Gastrocnemius medialis (tissue), 4 donors: ENCODE measurements around the gene B9D2. TPM values are rescaled to one million over a fixed set of nuclear protein-coding genes. Genes with fewer than 3 reads are reported as not detected.
A peak's percentile ranks its signal among the peaks of the same experiment; 100 is the strongest.
"Not testable (repeated sequence)": the region's sequence is repeated elsewhere in the genome, so short reads cannot be mapped to it uniquely, and the experiment has no call there.

Experiments
- ATAC-seq, 2 donors: fragments of 150-250 bp; one replicate each; pipeline ENCODE4 v1.9.1; 2016
- DNase-seq, 2 donors: peaks; one replicate each; pipeline ENCODE4 v3.0.0-alpha.2; 2019
- H3K27ac ChIP-seq, 4 donors: fragments of 200-600 bp; sonication (generic); 1 replicate in 1 of 4; 2 replicates in 3 of 4; pipeline ENCODE4 v1.5.1; 2016 to 2018; ENCODE audit warnings: mild to moderate bottlenecking in 2 of 4, moderate library complexity in 1 of 4
- H3K27me3 ChIP-seq, 3 donors: fragments of 200-600 bp; sonication (generic) in 2 of 3; 1 replicate in 1 of 3; 2 replicates in 2 of 3; pipeline versions ENCODE4 v1.5.1 to v1.6.0; 2016 to 2019; ENCODE audit warnings: mild to moderate bottlenecking in 1 of 3, moderate library complexity in 1 of 3
- H3K36me3 ChIP-seq, 2 donors: fragments of 200-600 bp; sonication (generic) in 1 of 2; one replicate each; pipeline ENCODE4 v1.5.1; 2017 to 2018
- H3K4me1 ChIP-seq, 2 donors: fragments of 200-600 bp; sonication (generic) in 1 of 2; one replicate each; pipeline ENCODE4 v1.5.1; 2016 to 2017; ENCODE audit warnings: mild to moderate bottlenecking in 2 of 2
- H3K4me3 ChIP-seq, 4 donors: fragments of 200-600 bp; sonication (generic) in 3 of 4; 1 replicate in 1 of 4; 2 replicates in 3 of 4; pipeline ENCODE4 v1.5.1; 2016 to 2019; ENCODE audit warnings: mild to moderate bottlenecking in 2 of 4
- H3K9me3 ChIP-seq, 3 donors: fragments of 200-600 bp; sonication (generic) in 2 of 3; 1 replicate in 1 of 3; 2 replicates in 2 of 3; pipeline ENCODE4 v1.5.1; 2016 to 2019
- CTCF ChIP-seq, 5 experiments: fragments of 450-650 bp in 3 of 5; fragments of 200-600 bp in 2 of 5; sonication (generic) in 2 of 5; IDR thresholded peaks in 4 of 5; conservative IDR thresholded peaks in 1 of 5; 1 replicate in 4 of 5; 2 replicates in 1 of 5; pipeline ENCODE4 v1.5.1; 2016 to 2019; ENCODE audit warnings: antibody characterized with exemption in 5 of 5, mild to moderate bottlenecking in 3 of 5, moderate library complexity in 3 of 5
- POLR2A ChIP-seq, 2 donors: fragments of 450-650 bp; IDR thresholded peaks; one replicate each; pipeline ENCODE4 v1.6.1; 2017; ENCODE audit warnings: antibody characterized with exemption in 2 of 2, mild to moderate bottlenecking in 2 of 2, moderate library complexity in 2 of 2
- in situ Hi-C, 4 donors: fragments of 200-750 bp; cut with MboI; loops; one replicate each; pipeline versions ENCODE4 v1.15.0 to v1.8.0; 2017; ENCODE audit warnings: low sequenced_read_pairs in 4 of 4
- intact Hi-C: fragments of 100-400 bp; cut with DNase I; formaldehyde crosslinking; loops from one replicate; pipeline ENCODE4 v1.15.1; 2023; ENCODE audit warnings: low total_unique reads
- total RNA-seq, 4 donors: library from RNA; depleted of rRNA; stranded (reverse); fragments of >200 nt; gene quantifications; one replicate each; pipeline versions ENCODE4 v1.1.0 to v1.2.3, GENCODE V29; 2016

The B9D2 gene
- total RNA-seq, 4 donors from 2014 or later = 2.6 to 6.9 (median 4.5) TPM

- Histone ChIP-seq H3K36me3 (no peaks in the 10 kb centered on the region), H3K27me3 (peaks cover 0 to 15% (median 5%) of the 10 kb centered on the region in 3 donors), H3K27ac (no peak overlapping the region), H3K4me3 (no peak overlapping the region), H3K9me3 (no peaks in the 10 kb centered on the region), H3K4me1 (peaks cover 6 to 18% of the 10 kb centered on the region in 2 donors)
- in situ Hi-C loops = no loop called here
- intact Hi-C loops = no loop called here
- ATAC-seq = peak in 1 of 2 donors; percentile 49
- TF ChIP-seq POLR2A (IDR thresholded peaks at IDR 0.05) (no peak), CTCF (IDR thresholded peaks at IDR 0.05 in 4 of 5, conservative IDR thresholded peaks at IDR 0.05 in 1 of 5) (no peak)
- DNase-seq = peak in 1 of 2 donors; percentile 60
These were observed 10.0 kb upstream of the B9D2 start for GRCh38 chr19:41373993-41374392.

GRCh38 chr19:41372501-41372900 is 8.6 kb upstream of the B9D2 start:
- intact Hi-C loops = no loop called here
- Histone ChIP-seq H3K9me3 (no peaks in the 10 kb centered on the region), H3K4me3 (no peak overlapping the region), H3K36me3 (no peaks in the 10 kb centered on the region), H3K4me1 (peaks cover 6 to 18% of the 10 kb centered on the region in 2 donors), H3K27ac (no peak overlapping the region), H3K27me3 (peaks cover 0 to 15% (median 5%) of the 10 kb centered on the region in 3 donors)
- no peak for DNase-seq
- in situ Hi-C loops = no loop called here
- ATAC-seq = no peak
- TF ChIP-seq CTCF (IDR thresholded peaks at IDR 0.05 in 4 of 5, conservative IDR thresholded peaks at IDR 0.05 in 1 of 5) (no peak), POLR2A (IDR thresholded peaks at IDR 0.05) (no peak)

GRCh38 chr19:41371541-41371940 is 7.6 kb upstream of the B9D2 start:
- ATAC-seq = no peak
- no peak for TF ChIP-seq CTCF (IDR thresholded peaks at IDR 0.05 in 4 of 5, conservative IDR thresholded peaks at IDR 0.05 in 1 of 5)
- no peak for TF ChIP-seq POLR2A (IDR thresholded peaks at IDR 0.05)
- in situ Hi-C loops = no loop called here

GRCh38 chr19:41371119-41371518 is 7.2 kb upstream of the B9D2 start:
- peaks cover 6 to 15% of the 10 kb centered on the region in 2 donors for H3K4me1 ChIP-seq
- H3K4me3 ChIP-seq, H3K27ac ChIP-seq, H3K27me3 ChIP-seq, H3K36me3 ChIP-seq, DNase-seq, in situ Hi-C loops, intact Hi-C loops, ATAC-seq, H3K9me3 ChIP-seq: not testable (repeated sequence)

More at GRCh38 chr19:41371541-41371940, 7.6 kb upstream of the B9D2 start:
- intact Hi-C loops = no loop called here
- H3K27ac ChIP-seq = no peak overlapping the region
- DNase-seq = no peak
- H3K4me1 ChIP-seq = peaks cover 6 to 18% of the 10 kb centered on the region in 2 donors
- H3K4me3 ChIP-seq = no peak overlapping the region
- no peaks in the 10 kb centered on the region for H3K9me3 ChIP-seq
- H3K36me3 ChIP-seq = no peaks in the 10 kb centered on the region
- peaks cover 0 to 10% (median 5%) of the 10 kb centered on the region in 3 donors for H3K27me3 ChIP-seq

- ATAC-seq (no peak), DNase-seq (no peak)
- no peaks in the 10 kb centered on the region for H3K36me3 ChIP-seq
- no peak for TF ChIP-seq CTCF (IDR thresholded peaks at IDR 0.05 in 4 of 5, conservative IDR thresholded peaks at IDR 0.05 in 1 of 5)
- TF ChIP-seq POLR2A (IDR thresholded peaks at IDR 0.05) = no peak
- no peaks in the 10 kb centered on the region for H3K27me3 ChIP-seq
- in situ Hi-C loops = no loop called here
- no peaks in the 10 kb centered on the region for H3K9me3 ChIP-seq
- H3K4me1 ChIP-seq = peaks cover 8 to 11% of the 10 kb centered on the region in 2 donors
- intact Hi-C loops = no loop called here
- H3K27ac ChIP-seq = no peak overlapping the region
- H3K4me3 ChIP-seq = no peak overlapping the region
These were observed 5.8 kb upstream of the B9D2 start for GRCh38 chr19:41369769-41370168.
